ENCODE data around the gene LDB3.

LDB3 gene

DNA sequence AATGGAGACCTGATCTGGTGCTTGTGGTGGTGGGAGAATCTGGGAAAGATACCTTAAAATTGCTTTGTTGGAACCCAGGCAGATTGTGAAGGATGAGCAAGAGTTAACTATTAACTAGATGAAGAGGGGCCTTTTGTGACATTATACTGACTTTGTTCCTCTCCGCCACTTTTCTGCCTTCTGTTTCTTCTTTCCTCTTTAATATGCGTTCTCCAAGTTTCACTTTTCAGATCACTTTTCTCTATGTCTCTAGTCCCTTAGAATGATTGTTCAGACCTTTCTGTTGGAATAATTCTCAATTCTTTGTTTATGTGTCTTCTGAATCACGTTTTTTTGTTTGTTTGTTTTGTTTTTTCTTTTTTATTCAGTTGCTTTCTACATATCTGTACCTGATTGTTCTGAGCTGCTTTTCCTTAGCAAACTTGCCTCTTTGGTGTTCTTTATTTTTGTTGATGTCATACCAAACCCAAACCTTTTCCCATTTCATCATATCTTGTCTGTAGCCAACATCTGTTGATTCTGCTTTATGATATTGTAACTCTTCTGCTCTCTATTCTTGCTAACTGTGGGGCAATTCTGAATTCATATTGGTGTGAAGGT lies 90.9 kb downstream of the LDB3 start:
- no peaks in the 10 kb centered on the region for H3K36me3 ChIP-seq (ENCODE audit: control insufficient read depth, low read length)
- 0 out of 2 replicates have a peak, but pooled peaks cover 3% of the 10 kb centered on the region for H3F3A ChIP-seq (ENCODE audit: control insufficient read depth, insufficient read depth)
- H3K4me3 ChIP-seq (ENCODE audit: low read length), result no peak overlapping the region
- TF ChIP-seq, protein P1, sequence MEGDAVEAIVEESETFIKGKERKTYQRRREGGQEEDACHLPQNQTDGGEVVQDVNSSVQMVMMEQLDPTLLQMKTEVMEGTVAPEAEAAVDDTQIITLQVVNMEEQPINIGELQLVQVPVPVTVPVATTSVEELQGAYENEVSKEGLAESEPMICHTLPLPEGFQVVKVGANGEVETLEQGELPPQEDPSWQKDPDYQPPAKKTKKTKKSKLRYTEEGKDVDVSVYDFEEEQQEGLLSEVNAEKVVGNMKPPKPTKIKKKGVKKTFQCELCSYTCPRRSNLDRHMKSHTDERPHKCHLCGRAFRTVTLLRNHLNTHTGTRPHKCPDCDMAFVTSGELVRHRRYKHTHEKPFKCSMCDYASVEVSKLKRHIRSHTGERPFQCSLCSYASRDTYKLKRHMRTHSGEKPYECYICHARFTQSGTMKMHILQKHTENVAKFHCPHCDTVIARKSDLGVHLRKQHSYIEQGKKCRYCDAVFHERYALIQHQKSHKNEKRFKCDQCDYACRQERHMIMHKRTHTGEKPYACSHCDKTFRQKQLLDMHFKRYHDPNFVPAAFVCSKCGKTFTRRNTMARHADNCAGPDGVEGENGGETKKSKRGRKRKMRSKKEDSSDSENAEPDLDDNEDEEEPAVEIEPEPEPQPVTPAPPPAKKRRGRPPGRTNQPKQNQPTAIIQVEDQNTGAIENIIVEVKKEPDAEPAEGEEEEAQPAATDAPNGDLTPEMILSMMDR (IDR thresholded peaks at IDR 0.05; ENCODE audit: low read depth, low read length, poor library complexity, severe bottlenecking), result no peak
- TF ChIP-seq EZH2phosphoT487 (IDR thresholded peaks at IDR 0.05; ENCODE audit: borderline replicate concordance, low read length), result no peak
- no peaks in the 10 kb centered on the region for H3K9me2 ChIP-seq (replicated peaks; ENCODE audit: control insufficient read depth, low read length)
- peaks cover 52% of the 10 kb centered on the region for H3K27me3 ChIP-seq (ENCODE audit: control insufficient read depth, low read length)
- no peak overlapping the region for H3K27ac ChIP-seq (ENCODE audit: low read depth, low read length)
- no peak overlapping the region for H3K4me2 ChIP-seq (ENCODE audit: low read length)
- no peaks in the 10 kb centered on the region for H3K9me3 ChIP-seq (ENCODE audit: control insufficient read depth, insufficient read depth, low read length)
- H4K20me1 ChIP-seq (ENCODE audit: control insufficient read depth, insufficient read depth, low read depth, low read length), result 0 out of 2 replicates have a peak, but pooled peaks cover 3% of the 10 kb centered on the region
- H3K4me1 ChIP-seq (ENCODE audit: control insufficient read depth, low read length), result no peaks in the 10 kb centered on the region
- no peaks in the 10 kb centered on the region for H3K79me2 ChIP-seq (ENCODE audit: control insufficient read depth, low read length)

DNA sequence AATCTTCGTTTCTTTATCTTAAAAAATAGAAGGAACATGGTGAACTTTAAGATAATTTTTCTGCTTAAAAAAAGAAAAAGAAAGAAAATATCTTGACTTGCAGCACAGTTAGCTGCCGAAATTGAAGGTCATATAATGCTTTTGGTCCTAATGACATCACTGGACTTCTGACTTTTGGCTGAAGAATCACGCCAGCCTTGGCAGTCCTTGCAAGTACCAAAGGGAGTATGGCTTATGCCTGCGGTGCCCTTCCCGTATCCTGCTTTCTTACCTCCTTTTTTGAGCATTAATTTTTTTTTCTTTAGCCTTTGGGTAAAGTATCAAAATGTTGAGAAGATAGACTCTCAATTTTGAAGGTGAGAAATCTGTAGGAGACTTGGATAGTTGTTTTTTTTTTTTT lies 95.1 kb downstream of the LDB3 start:
- peaks cover 18% of the 10 kb centered on the region for H3K27me3 ChIP-seq (ENCODE audit: control insufficient read depth, low read length)
- H3K9me3 ChIP-seq (ENCODE audit: control insufficient read depth, insufficient read depth, low read length), result no peaks in the 10 kb centered on the region
- H3K9me2 ChIP-seq (replicated peaks; ENCODE audit: control insufficient read depth, low read length), result no peaks in the 10 kb centered on the region
- H3K4me2 ChIP-seq (ENCODE audit: low read length), result no peak overlapping the region
- no peaks in the 10 kb centered on the region for H3F3A ChIP-seq (ENCODE audit: control insufficient read depth, insufficient read depth)
- H4K20me1 ChIP-seq (ENCODE audit: control insufficient read depth, insufficient read depth, low read depth, low read length), result no peaks in the 10 kb centered on the region
- H3K4me1 ChIP-seq (ENCODE audit: control insufficient read depth, low read length), result no peaks in the 10 kb centered on the region
- no peak overlapping the region for H3K27ac ChIP-seq (ENCODE audit: low read depth, low read length)
- H3K79me2 ChIP-seq (ENCODE audit: control insufficient read depth, low read length), result no peaks in the 10 kb centered on the region
- no peak for TF ChIP-seq EZH2phosphoT487 (IDR thresholded peaks at IDR 0.05; ENCODE audit: borderline replicate concordance, low read length)
- TF ChIP-seq, protein P1 (IDR thresholded peaks at IDR 0.05; ENCODE audit: low read depth, low read length, poor library complexity, severe bottlenecking), result no peak
- H3K36me3 ChIP-seq (ENCODE audit: control insufficient read depth, low read length), result no peaks in the 10 kb centered on the region
- H3K4me3 ChIP-seq (ENCODE audit: low read length), result no peak overlapping the region

DNA sequence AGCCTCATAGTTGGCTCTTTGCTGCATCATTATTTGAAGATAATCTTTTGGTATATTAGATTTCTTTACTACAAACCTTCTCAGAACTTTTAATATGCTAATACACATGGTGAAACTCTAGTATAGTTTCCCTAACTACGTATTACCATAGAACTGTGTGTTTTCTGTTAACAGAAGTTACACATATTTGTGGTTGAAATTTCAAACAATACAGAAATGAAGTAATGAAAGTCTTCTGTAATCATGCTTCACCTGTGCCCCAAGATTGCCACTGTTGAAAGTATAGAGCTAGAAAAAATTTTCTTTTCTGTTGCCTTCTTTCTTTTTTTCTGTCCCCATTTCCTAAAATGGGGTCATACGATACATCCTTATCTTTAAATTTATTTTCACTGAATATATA lies 97.2 kb downstream of the LDB3 start:
- Histone ChIP-seq H3K27me3 (ENCODE audit: control insufficient read depth, low read length) (peaks cover 13% of the 10 kb centered on the region; the same call in 1 of the 2 replicates), H3K9me2 (replicated peaks; ENCODE audit: control insufficient read depth, low read length) (no peaks in the 10 kb centered on the region), H3K9me3 (ENCODE audit: control insufficient read depth, insufficient read depth, low read length) (no peaks in the 10 kb centered on the region), H3F3A (ENCODE audit: control insufficient read depth, insufficient read depth) (no peaks in the 10 kb centered on the region), H3K36me3 (ENCODE audit: control insufficient read depth, low read length) (no peaks in the 10 kb centered on the region), H3K4me1 (ENCODE audit: control insufficient read depth, low read length) (no peaks in the 10 kb centered on the region), H3K27ac (ENCODE audit: low read depth, low read length) (no peak overlapping the region), H3K4me2 (ENCODE audit: low read length) (no peak overlapping the region), H4K20me1 (ENCODE audit: control insufficient read depth, insufficient read depth, low read depth, low read length) (no peaks in the 10 kb centered on the region), H3K4me3 (ENCODE audit: low read length) (no peak overlapping the region), H3K79me2 (ENCODE audit: control insufficient read depth, low read length) (no peaks in the 10 kb centered on the region)
- TF ChIP-seq, protein P1 (IDR thresholded peaks at IDR 0.05; ENCODE audit: low read depth, low read length, poor library complexity, severe bottlenecking), result no peak
- no peak for TF ChIP-seq EZH2phosphoT487 (IDR thresholded peaks at IDR 0.05; ENCODE audit: borderline replicate concordance, low read length)

All from DOHH2 (cell line).